Activated T-helper 2 cell treated with anti-CD3 and anti-CD28 coated beads, Interferon-gamma antibody, Interleukin-2, Interleukin-4, amounts not matched to agents 10 μg/mL and 5 μg/mL and 100 μg/mL, durations not matched to agents 14 hours and 24 hours and 36 hours (primary cell): ENCODE data around the gene ZMYND12. TPM values are rescaled to one million over a fixed set of nuclear protein-coding genes. Genes with fewer than 3 reads are reported as not detected.

Source experiments
- DNase-seq: peaks from one replicate; pipeline ENCODE4 v3.0.0; 2021; ENCODE audit warnings: low spot score
- H3K27ac Mint-ChIP-seq: one replicate; pipeline ENCODE4 v1.8.0; 2021; ENCODE audit warnings: mixed read lengths
- H3K27me3 Mint-ChIP-seq: one replicate; pipeline ENCODE4 v1.8.0; 2021; ENCODE audit warnings: low read depth, mixed read lengths
- H3K36me3 Mint-ChIP-seq: one replicate; pipeline ENCODE4 v1.8.0; 2021; ENCODE audit warnings: low read depth, mixed read lengths
- H3K4me1 Mint-ChIP-seq: one replicate; pipeline ENCODE4 v1.8.0; 2021; ENCODE audit warnings: low read depth, mixed read lengths
- H3K4me3 Mint-ChIP-seq: one replicate; pipeline ENCODE4 v1.8.0; 2021; ENCODE audit warnings: low read depth, mild to moderate bottlenecking, moderate library complexity, mixed read lengths
- H3K9me3 Mint-ChIP-seq: one replicate; pipeline ENCODE4 v1.8.0; 2021; ENCODE audit warnings: mixed read lengths
- intact Hi-C: fragments of 100-400 bp; cut with micrococcal nuclease; formaldehyde crosslinking; loops from one replicate; pipeline ENCODE4 v1.15.1; 2023
- total RNA-seq: library from RNA; stranded (reverse); gene quantifications from 2 replicates; pipeline ENCODE4 v1.2.3, GENCODE V29; 2022

ZMYND12 gene
- total RNA-seq, 1 donor from 2014 or later = 0.11 TPM

- H3K36me3 Mint-ChIP-seq = no peaks in the 10 kb centered on the region
- H3K4me3 Mint-ChIP-seq = no peak overlapping the region
- intact Hi-C loops = no loop called here
- H3K27ac Mint-ChIP-seq = no peak overlapping the region
- no peaks in the 10 kb centered on the region for H3K27me3 Mint-ChIP-seq
- H3K4me1 Mint-ChIP-seq = peaks cover 1% of the 10 kb centered on the region
- no peak for DNase-seq
- no peaks in the 10 kb centered on the region for H3K9me3 Mint-ChIP-seq
Measured at GRCh38 chr1:42431514-42431913, 24.3 kb downstream of the ZMYND12 start.

GRCh38 chr1:42430286-42431135, 25.3 kb downstream of the ZMYND12 start:
- Mint-ChIP-seq H3K36me3 (no peaks in the 10 kb centered on the region), H3K27me3 (no peaks in the 10 kb centered on the region), H3K4me3 (no peak overlapping the region), H3K27ac (no peak overlapping the region), H3K4me1 (peaks cover 1% of the 10 kb centered on the region), H3K9me3 (no peaks in the 10 kb centered on the region)
- intact Hi-C loops = no loop called here
- DNase-seq = no peak

GRCh38 chr1:42429603-42430002, 26.2 kb downstream of the ZMYND12 start:
- no peak for DNase-seq
- H3K4me3 Mint-ChIP-seq = no peak overlapping the region
- intact Hi-C loops = no loop called here
- no peaks in the 10 kb centered on the region for H3K27me3 Mint-ChIP-seq
- peaks cover 1% of the 10 kb centered on the region for H3K4me1 Mint-ChIP-seq
- H3K9me3 Mint-ChIP-seq = no peaks in the 10 kb centered on the region
- H3K36me3 Mint-ChIP-seq = no peaks in the 10 kb centered on the region
- no peak overlapping the region for H3K27ac Mint-ChIP-seq

GRCh38 chr1:42427240-42427639, 28.6 kb downstream of the ZMYND12 start:
- H3K36me3 Mint-ChIP-seq = no peaks in the 10 kb centered on the region
- intact Hi-C loops = no loop called here
- no peaks in the 10 kb centered on the region for H3K9me3 Mint-ChIP-seq
- H3K27ac Mint-ChIP-seq = no peak overlapping the region
- H3K27me3 Mint-ChIP-seq = no peaks in the 10 kb centered on the region
- H3K4me1 Mint-ChIP-seq = peaks cover 1% of the 10 kb centered on the region
- no peak for DNase-seq
- no peak overlapping the region for H3K4me3 Mint-ChIP-seq

- no peak for DNase-seq
- Mint-ChIP-seq H3K36me3 (no peaks in the 10 kb centered on the region), H3K27ac (no peak overlapping the region), H3K4me3 (no peak overlapping the region), H3K4me1 (no peaks in the 10 kb centered on the region), H3K27me3 (no peaks in the 10 kb centered on the region), H3K9me3 (no peaks in the 10 kb centered on the region)
- intact Hi-C loops = no loop called here
Measured at GRCh38 chr1:42424201-42424600, 31.6 kb downstream of the ZMYND12 start.

GRCh38 chr1:42423681-42424080, 32.1 kb downstream of the ZMYND12 start:
- no peak overlapping the region for H3K4me3 Mint-ChIP-seq
- H3K9me3 Mint-ChIP-seq = no peaks in the 10 kb centered on the region
- DNase-seq = no peak
- H3K27me3 Mint-ChIP-seq = no peaks in the 10 kb centered on the region
- no peaks in the 10 kb centered on the region for H3K4me1 Mint-ChIP-seq
- H3K27ac Mint-ChIP-seq = no peak overlapping the region
- H3K36me3 Mint-ChIP-seq = no peaks in the 10 kb centered on the region
- intact Hi-C loops = no loop called here

GRCh38 chr1:42422737-42423136, 33.1 kb downstream of the ZMYND12 start:
- intact Hi-C loops = no loop called here
- DNase-seq = no peak
- H3K4me1 Mint-ChIP-seq = no peaks in the 10 kb centered on the region
- no peak overlapping the region for H3K27ac Mint-ChIP-seq
- H3K36me3 Mint-ChIP-seq = no peaks in the 10 kb centered on the region
- H3K27me3 Mint-ChIP-seq = no peaks in the 10 kb centered on the region
- no peaks in the 10 kb centered on the region for H3K9me3 Mint-ChIP-seq
- H3K4me3 Mint-ChIP-seq = no peak overlapping the region

- Mint-ChIP-seq H3K27me3 (no peaks in the 10 kb centered on the region), H3K9me3 (no peaks in the 10 kb centered on the region), H3K36me3 (no peaks in the 10 kb centered on the region), H3K4me3 (no peak overlapping the region), H3K4me1 (no peaks in the 10 kb centered on the region), H3K27ac (no peak overlapping the region)
- intact Hi-C loops = no loop called here
- DNase-seq = no peak
Measured at GRCh38 chr1:42420911-42421585, 34.8 kb downstream of the ZMYND12 start.

GRCh38 chr1:42420121-42420520, 35.7 kb downstream of the ZMYND12 start:
- Mint-ChIP-seq H3K9me3 (no peaks in the 10 kb centered on the region), H3K27ac (no peak overlapping the region), H3K36me3 (no peaks in the 10 kb centered on the region), H3K4me1 (no peaks in the 10 kb centered on the region), H3K27me3 (no peaks in the 10 kb centered on the region), H3K4me3 (no peak overlapping the region)
- DNase-seq = no peak
- intact Hi-C loops = no loop called here

GRCh38 chr1:42419126-42419821, 36.5 kb downstream of the ZMYND12 start:
- Mint-ChIP-seq H3K27ac (no peak overlapping the region), H3K36me3 (no peaks in the 10 kb centered on the region), H3K9me3 (no peaks in the 10 kb centered on the region), H3K4me3 (no peak overlapping the region), H3K4me1 (no peaks in the 10 kb centered on the region), H3K27me3 (no peaks in the 10 kb centered on the region)
- intact Hi-C loops = no loop called here
- DNase-seq = no peak

- intact Hi-C loops = no loop called here
- H3K4me3 Mint-ChIP-seq = no peak overlapping the region
- H3K27ac Mint-ChIP-seq = no peak overlapping the region
- no peak for DNase-seq
- H3K27me3 Mint-ChIP-seq = no peaks in the 10 kb centered on the region
- no peaks in the 10 kb centered on the region for H3K36me3 Mint-ChIP-seq
- no peaks in the 10 kb centered on the region for H3K4me1 Mint-ChIP-seq
- no peaks in the 10 kb centered on the region for H3K9me3 Mint-ChIP-seq
Measured at GRCh38 chr1:42418516-42418915, 37.3 kb downstream of the ZMYND12 start.

GRCh38 chr1:42417166-42417565, 38.7 kb downstream of the ZMYND12 start:
- intact Hi-C loops = no loop called here
- H3K4me3 Mint-ChIP-seq = no peak overlapping the region
- H3K4me1 Mint-ChIP-seq = no peaks in the 10 kb centered on the region
- no peak for DNase-seq
- H3K9me3 Mint-ChIP-seq = no peaks in the 10 kb centered on the region
- no peaks in the 10 kb centered on the region for H3K27me3 Mint-ChIP-seq
- no peak overlapping the region for H3K27ac Mint-ChIP-seq
- no peaks in the 10 kb centered on the region for H3K36me3 Mint-ChIP-seq
